Heart left ventricle (tissue), 16 donors: Measurements from ENCODE around the gene THOC6. TPM values are rescaled to one million over a fixed set of nuclear protein-coding genes. Genes with fewer than 3 reads are reported as not detected.

Experiments used
- ATAC-seq, 4 donors: fragments of 200-7000 bp; cut with Tn5 transposase; one replicate each; pipeline ENCODE4 v1.9.1; 2020 to 2022; ENCODE audit warnings: moderate library complexity in 4 of 4, mild to moderate bottlenecking in 3 of 4, moderate number of reproducible peaks in 1 of 4
- DNase-seq, 5 donors: peaks; one replicate each; pipeline ENCODE4 v3.0.0-alpha.2; 2020
- H3K27ac ChIP-seq, 12 donors: fragments of 200-600 bp; sonication (generic) in 4 of 12; one replicate each; pipeline versions ENCODE4 v1.5.0 to v1.8.0; 2016 to 2022; ENCODE audit warnings: mild to moderate bottlenecking in 2 of 12
- H3K27me3 ChIP-seq, 9 donors: fragments of 200-600 bp; sonication (generic) in 2 of 9; one replicate each; pipeline versions ENCODE4 v1.5.1 to v1.8.0; 2016 to 2022; ENCODE audit warnings: mild to moderate bottlenecking in 3 of 9
- H3K36me3 ChIP-seq, 9 donors: fragments of 200-600 bp; sonication (generic) in 2 of 9; one replicate each; pipeline versions ENCODE4 v1.5.0 to v1.8.0; 2018 to 2022; ENCODE audit warnings: mild to moderate bottlenecking in 2 of 9
- H3K4me1 ChIP-seq, 12 donors: fragments of 200-600 bp; sonication (generic) in 4 of 12; one replicate each; pipeline versions ENCODE4 v1.5.0 to v1.8.0; 2016 to 2022; ENCODE audit warnings: mild to moderate bottlenecking in 3 of 12
- H3K4me3 ChIP-seq, 12 donors: fragments of 200-600 bp; sonication (generic) in 4 of 12; one replicate each; pipeline versions ENCODE4 v1.5.0 to v1.8.0; 2017 to 2022; ENCODE audit warnings: mild to moderate bottlenecking in 9 of 12, moderate library complexity in 4 of 12
- H3K9me3 ChIP-seq, 12 donors: fragments of 200-600 bp; sonication (generic) in 4 of 12; one replicate each; pipeline versions ENCODE4 v1.5.0 to v1.8.0; 2016 to 2022; ENCODE audit warnings: mild to moderate bottlenecking in 1 of 12
- POLR2A ChIP-seq, 2 donors: fragments of 450-650 bp; IDR thresholded peaks; one replicate each; pipeline ENCODE4 v1.6.1; 2017; ENCODE audit warnings: antibody characterized with exemption in 2 of 2, mild to moderate bottlenecking in 2 of 2, moderate library complexity in 2 of 2
- WGBS, 4 donors: extraction: QIAGEN DNeasy Blood & Tissue Kit in 2 of 4; methylation state at CpG; one replicate each; pipeline versions ENCODE4 v1.1.5 to v1.1.7; 2013 to 2018; 5-methylcytosine and 5-hydroxymethylcytosine counted together
- intact Hi-C, 10 donors: fragments of 100-400 bp; cut with DNase I; formaldehyde crosslinking; loops; one replicate each; pipeline versions ENCODE4 v1.11.1 to v1.14.2; 2022
- polyA plus RNA-seq, 2 donors: library from polyadenylated mRNA; stranded (reverse); fragments of 200-250 nt; gene quantifications; one replicate each; pipeline ENCODE4 v1.2.3, GENCODE V29; 2013
- total RNA-seq, 9 donors: library from RNA; depleted of rRNA in 2 of 9; stranded (reverse); fragments of >200 nt in 2 of 9; fragmentation: NEBNext Ultra II Directional in 3 of 9; extraction: Animal tissue kit (Norgen Biotek cat#: 25700) in 3 of 9; gene quantifications; one replicate each; pipeline versions ENCODE4 v1.1.0 to v1.2.4, GENCODE V29; 2016 to 2023
- TF ChIP-seq, protein P1 (sequence below), 12 donors: fragments of 200-600 bp; sonication (generic) in 4 of 12; IDR thresholded peaks; one replicate each; pipeline versions ENCODE4 v1.5.0 to v1.8.0; 2018 to 2022; ENCODE audit warnings: antibody characterized with exemption in 12 of 12, mild to moderate bottlenecking in 5 of 12
- donor health status: ischemic (EF 13 %, LVEDD 7.1; RV severe dilation, severe dysfunction).
- donor health status: healthy with polysubstance abuse.
- donor health status: DM: no; HTN: yes; CAD: no.
- donor health status: DM: no; HTN: no; CAD: no.
- donor health status: ischemic (EF 25% LVEDD 6.9; RV normal size, moderate dysfunction).
- donor health status: ischemic (EF 25% LVEDD 5.7; RV mildly dilated, moderate dysfunction).
- donor health status: healthy.
- donor health status: DM: yes; HTN: yes; CAD: no.
- donor health status: ischemic (EF 35%, LVEDD 5.7; RV mildly dilated, moderate dysfunction).
- donor health status: nonischemic (EF 11% LVEDD 7.7; RV severe dilation, severe dysfunction).
- donor health status: DM: yes; HTN: yes; CAD: no.
- donor health status: PGD.
- donor health status: ischemic (EF 29% LVEDD 5.4; RV normal size, mild dysfunction).
- donor health status: nonischemic (EF 23%, LVEDD 6.1; RV moderate dilation, normal function).

The THOC6 gene
- total and polyA plus RNA-seq, 11 donors, result 6.9 to 23.0 (median 10.3) TPM

DNA sequence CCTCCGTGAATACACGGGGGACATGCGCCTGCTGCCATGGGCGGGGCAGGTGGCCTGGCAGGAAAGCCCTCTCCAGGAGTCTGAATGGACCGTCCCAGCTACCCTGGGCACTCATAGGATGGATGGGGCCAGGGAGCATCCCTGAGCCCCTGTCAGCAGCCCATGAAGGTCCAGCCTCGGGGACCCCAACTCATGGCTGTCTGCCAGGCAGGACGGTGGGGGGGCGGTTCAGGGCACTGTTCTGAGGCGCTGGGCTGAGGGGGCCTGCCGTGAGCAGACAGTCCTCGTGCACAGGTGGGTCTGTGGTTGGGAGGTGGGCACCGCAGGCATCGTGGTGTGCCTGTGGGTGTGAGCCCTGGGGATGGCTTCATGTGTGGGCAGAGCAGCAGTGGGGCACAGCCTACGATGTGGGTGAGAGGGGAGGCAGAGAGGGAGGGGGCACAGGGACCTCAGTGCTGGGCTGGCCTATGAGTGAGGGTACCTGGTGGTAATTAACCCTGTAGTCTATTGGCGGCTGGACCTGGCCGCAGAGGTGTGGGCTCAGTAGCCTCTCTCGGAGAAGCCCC lies 37.1 kb upstream of the THOC6 start:
- DNase-seq (no peak), ATAC-seq (no peak)
- Histone ChIP-seq H3K4me3 (no peak overlapping the region), H3K27ac (peak overlapping the region in 5 of 12 donors; percentile 70 to 97 (median 88)), H3K36me3 (no peaks in the 10 kb centered on the region), H3K9me3 (no peaks in the 10 kb centered on the region), H3K27me3 (peaks cover 0 to 17% (median 3%) of the 10 kb centered on the region in 9 donors), H3K4me1 (peaks cover 0 to 32% (median 15%) of the 10 kb centered on the region in 12 donors)
- TF ChIP-seq, protein P1, sequence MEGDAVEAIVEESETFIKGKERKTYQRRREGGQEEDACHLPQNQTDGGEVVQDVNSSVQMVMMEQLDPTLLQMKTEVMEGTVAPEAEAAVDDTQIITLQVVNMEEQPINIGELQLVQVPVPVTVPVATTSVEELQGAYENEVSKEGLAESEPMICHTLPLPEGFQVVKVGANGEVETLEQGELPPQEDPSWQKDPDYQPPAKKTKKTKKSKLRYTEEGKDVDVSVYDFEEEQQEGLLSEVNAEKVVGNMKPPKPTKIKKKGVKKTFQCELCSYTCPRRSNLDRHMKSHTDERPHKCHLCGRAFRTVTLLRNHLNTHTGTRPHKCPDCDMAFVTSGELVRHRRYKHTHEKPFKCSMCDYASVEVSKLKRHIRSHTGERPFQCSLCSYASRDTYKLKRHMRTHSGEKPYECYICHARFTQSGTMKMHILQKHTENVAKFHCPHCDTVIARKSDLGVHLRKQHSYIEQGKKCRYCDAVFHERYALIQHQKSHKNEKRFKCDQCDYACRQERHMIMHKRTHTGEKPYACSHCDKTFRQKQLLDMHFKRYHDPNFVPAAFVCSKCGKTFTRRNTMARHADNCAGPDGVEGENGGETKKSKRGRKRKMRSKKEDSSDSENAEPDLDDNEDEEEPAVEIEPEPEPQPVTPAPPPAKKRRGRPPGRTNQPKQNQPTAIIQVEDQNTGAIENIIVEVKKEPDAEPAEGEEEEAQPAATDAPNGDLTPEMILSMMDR (IDR thresholded peaks at IDR 0.05), result no peak
- TF ChIP-seq POLR2A (IDR thresholded peaks at IDR 0.05), result no peak
- 75 to 80% (median 79%) methylated on average over 13 to 17 of the region's 17 CpGs for WGBS, 4 donors
- intact Hi-C loops, result no loop called here

DNA sequence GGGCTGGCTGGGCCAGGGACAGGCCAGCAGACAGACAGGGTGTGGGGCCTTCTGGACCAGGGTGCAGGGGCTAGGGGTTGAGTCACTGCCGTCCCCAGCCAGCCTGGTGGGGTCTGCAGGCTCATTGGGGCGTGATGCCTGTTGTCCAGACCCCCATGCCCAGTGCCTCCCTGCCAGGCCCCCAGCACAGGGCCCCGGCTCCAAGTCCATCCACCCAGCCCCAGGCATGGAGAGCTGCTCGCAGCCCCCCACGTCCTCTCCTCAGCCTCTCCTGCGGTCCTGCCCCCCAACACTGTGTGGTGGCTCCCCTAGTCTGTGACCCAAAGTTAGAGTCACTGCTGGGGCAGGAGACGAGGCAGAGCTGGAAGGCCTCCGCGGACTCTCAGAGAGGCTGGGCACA lies 36.5 kb upstream of the THOC6 start:
- H3K36me3 ChIP-seq, result no peaks in the 10 kb centered on the region
- H3K27ac ChIP-seq, result no peak overlapping the region
- H3K4me1 ChIP-seq, result peaks cover 0 to 32% (median 15%) of the 10 kb centered on the region in 12 donors
- no peak overlapping the region for H3K4me3 ChIP-seq
- ATAC-seq, result no peak
- TF ChIP-seq POLR2A (IDR thresholded peaks at IDR 0.05), result no peak
- TF ChIP-seq, protein P1 (IDR thresholded peaks at IDR 0.05), result no peak
- DNase-seq, result no peak
- H3K9me3 ChIP-seq, result no peaks in the 10 kb centered on the region
- peaks cover 0 to 17% (median 3%) of the 10 kb centered on the region in 9 donors for H3K27me3 ChIP-seq
- intact Hi-C loops, result no loop called here
- WGBS, 4 donors, result 75 to 94% (median 84%) methylated on average over 7 to 9 of the region's 9 CpGs

DNA sequence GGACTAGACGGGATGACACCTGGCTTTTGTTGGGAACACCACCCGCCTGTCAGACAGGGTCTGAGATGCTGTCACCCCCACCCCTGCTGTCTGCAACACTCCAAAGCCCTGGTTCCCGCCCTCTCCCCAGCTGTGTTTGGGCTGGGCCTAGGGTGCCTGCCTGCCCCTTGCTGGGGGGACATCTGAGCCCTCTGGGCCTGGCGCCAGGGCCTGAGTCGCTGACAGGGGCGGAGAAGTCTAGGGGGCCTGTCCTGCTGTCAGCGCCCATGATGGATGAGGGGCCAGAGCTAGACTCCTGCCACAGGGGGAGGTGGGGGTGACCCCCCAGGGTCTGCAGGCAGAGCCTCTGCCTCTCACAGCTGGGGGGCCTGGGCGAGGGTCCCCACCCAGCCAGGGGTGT lies 36.0 kb upstream of the THOC6 start:
- TF ChIP-seq, protein P1 (IDR thresholded peaks at IDR 0.05), result no peak
- TF ChIP-seq POLR2A (IDR thresholded peaks at IDR 0.05), result no peak
- 55 to 67% (median 61%) methylated on average over 2 to 8 of the region's 8 CpGs for WGBS, 4 donors

DNA sequence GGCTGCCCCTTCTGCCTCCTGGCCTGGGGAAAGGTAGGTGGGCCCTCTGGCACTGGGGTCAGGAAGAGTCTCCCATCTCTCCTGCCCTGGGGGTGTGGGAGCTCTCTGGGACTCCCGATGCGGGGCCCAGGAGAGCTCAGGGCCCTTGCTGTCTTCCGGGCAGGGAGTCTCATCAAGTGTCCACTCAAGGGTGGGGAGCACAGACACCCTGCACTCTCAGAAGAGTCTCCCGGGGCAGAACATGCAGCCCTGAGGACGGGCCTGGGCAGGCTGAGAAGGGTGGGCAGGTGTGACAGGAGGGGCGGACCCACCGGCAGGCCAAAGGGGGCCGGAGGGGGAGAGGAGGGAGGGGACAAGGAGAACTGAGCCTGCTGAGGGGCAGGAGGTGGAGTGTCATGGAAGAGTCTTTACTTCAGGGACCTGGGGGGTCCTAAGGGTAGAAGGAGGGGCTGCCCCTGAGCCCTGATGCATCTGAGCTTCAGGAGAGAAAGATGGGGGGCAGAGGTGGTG lies 35.2 kb upstream of the THOC6 start:
- H3K36me3 ChIP-seq, result no peaks in the 10 kb centered on the region
- H3K27ac ChIP-seq, result no peak overlapping the region
- no peak overlapping the region for H3K4me3 ChIP-seq
- H3K9me3 ChIP-seq, result no peaks in the 10 kb centered on the region
- peaks cover 0 to 27% (median 15%) of the 10 kb centered on the region in 12 donors for H3K4me1 ChIP-seq
- H3K27me3 ChIP-seq, result peaks cover 0 to 17% (median 3%) of the 10 kb centered on the region in 9 donors
- ATAC-seq (no peak), DNase-seq (no peak)
- WGBS, 4 donors, result 66 to 69% (median 68%) methylated on average over 7 to 8 of the region's 8 CpGs
- intact Hi-C loops, result no loop called here
- TF ChIP-seq, protein P1 (IDR thresholded peaks at IDR 0.05), result no peak
- no peak for TF ChIP-seq POLR2A (IDR thresholded peaks at IDR 0.05)

More for the DNA sequence above, 36.0 kb upstream of the THOC6 start:
- Histone ChIP-seq H3K36me3 (no peaks in the 10 kb centered on the region), H3K27ac (no peak overlapping the region), H3K4me3 (no peak overlapping the region), H3K4me1 (peaks cover 0 to 32% (median 15%) of the 10 kb centered on the region in 12 donors), H3K9me3 (no peaks in the 10 kb centered on the region), H3K27me3 (peaks cover 0 to 17% (median 3%) of the 10 kb centered on the region in 9 donors)
- intact Hi-C loops, result no loop called here
- ATAC-seq (no peak), DNase-seq (no peak)
